HepG2 (cell line): ENCODE data around the gene PIR.

Source experiments
- CBX2 ChIP-seq, 2 experiments: fragments of 200-600 bp in 1 of 2; sonication (generic); formaldehyde crosslinking in 1 of 2; IDR thresholded peaks; 2 replicates each; pipeline versions ENCODE4 v1.7.0 to v1.8.1; 2018 to 2022; ENCODE audit warnings: low read depth in 2 of 2, low read length in 1 of 2, mild to moderate bottlenecking in 1 of 2, missing genetic modification reagents in 1 of 2
- POLR2A ChIP-seq, 2 experiments: IDR thresholded peaks; 2 replicates each; pipeline ENCODE4 v1.6.1; 2011; ENCODE audit warnings: low read depth in 2 of 2, low read length in 2 of 2, mild to moderate bottlenecking in 1 of 2, moderate library complexity in 1 of 2; ENCODE audit not compliant: insufficient read depth in 1 of 2
- ZNF138 ChIP-seq: sonication (generic); formaldehyde crosslinking; IDR thresholded peaks from 2 replicates; pipeline ENCODE4 v1.5.0; 2020; ENCODE audit warnings: mild to moderate bottlenecking, low read depth, missing genetic modification reagents

DNA sequence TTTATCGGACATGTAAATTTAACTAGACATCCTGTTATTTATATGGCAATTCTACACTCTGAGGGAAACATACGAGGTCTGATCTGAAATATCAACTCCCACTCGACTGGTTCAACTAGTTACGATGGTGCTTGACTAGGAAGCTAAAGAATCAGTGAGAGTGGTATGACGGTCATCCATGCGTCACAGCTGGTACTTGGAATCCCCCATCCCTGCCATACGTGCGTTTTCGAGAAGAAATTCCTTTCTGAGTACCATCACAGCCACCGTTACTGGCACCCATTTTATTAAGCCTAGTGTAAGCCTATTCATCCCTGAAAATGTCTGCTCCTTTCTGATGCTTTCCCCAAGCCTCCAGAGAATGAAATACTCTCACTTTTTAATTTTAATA, 157.1 kb downstream of the PIR start:
- TF ChIP-seq ZNF138 (CRISPR knock-in tag) (no peak), POLR2A (IDR thresholded peaks at IDR 0.05; ENCODE audit: insufficient read depth in 1 of 2, low read depth in 2 of 2, low read length in 2 of 2) (no peak), CBX2 (IDR thresholded peaks at IDR 0.05; ENCODE audit: low read depth, low read length) (no peak), CBX2 (CRISPR knock-in tag; IDR thresholded peaks at IDR 0.05; ENCODE audit: low read depth) (no peak)
